SK-N-MC (cell line): ENCODE results near the gene EFTUD2.

Source experiments
- EZH2 ChIP-seq: fragments of 200-600 bp; sonication (generic); IDR thresholded peaks from one replicate; pipeline ENCODE4 v1.6.1; 2017; ENCODE audit warnings: antibody characterized with exemption
- POLR2AphosphoS5 ChIP-seq: IDR thresholded peaks from 2 replicates; pipeline ENCODE4 v1.6.1; 2012; ENCODE audit warnings: mild to moderate bottlenecking, low read depth, low read length, borderline replicate concordance

DNA sequence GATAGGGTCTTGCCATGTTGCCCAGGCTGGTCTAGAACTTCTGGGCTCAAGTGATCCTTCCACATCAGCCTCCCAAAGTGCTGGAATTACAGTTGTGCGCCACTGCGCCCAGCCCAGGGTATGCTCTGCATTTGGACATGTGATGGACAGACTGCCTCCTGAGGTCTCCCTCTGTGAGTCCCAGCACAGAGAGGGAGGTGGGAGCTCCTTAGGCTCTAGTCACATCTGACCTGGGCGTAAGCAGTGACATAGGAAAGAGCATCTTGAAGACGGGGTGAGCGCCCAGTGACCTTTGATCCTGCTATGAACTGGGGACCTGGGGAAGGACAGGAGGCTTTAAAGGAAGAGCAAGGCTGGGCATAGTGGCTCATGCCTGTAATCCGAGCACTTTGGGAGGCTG, 18.2 kb upstream of the EFTUD2 start:
- TF ChIP-seq EZH2, result no peak
- no peak for TF ChIP-seq POLR2AphosphoS5
